ENCODE data around the gene FICD. TPM values are rescaled to one million over a fixed set of nuclear protein-coding genes. Genes with fewer than 3 reads are reported as not detected.
"Not testable (repeated sequence)": the region's sequence is repeated elsewhere in the genome, so short reads cannot be mapped to it uniquely, and the experiment has no call there.

The FICD gene
- total RNA-seq, 1 donor from 2014 or later: 11.0 TPM

DNA sequence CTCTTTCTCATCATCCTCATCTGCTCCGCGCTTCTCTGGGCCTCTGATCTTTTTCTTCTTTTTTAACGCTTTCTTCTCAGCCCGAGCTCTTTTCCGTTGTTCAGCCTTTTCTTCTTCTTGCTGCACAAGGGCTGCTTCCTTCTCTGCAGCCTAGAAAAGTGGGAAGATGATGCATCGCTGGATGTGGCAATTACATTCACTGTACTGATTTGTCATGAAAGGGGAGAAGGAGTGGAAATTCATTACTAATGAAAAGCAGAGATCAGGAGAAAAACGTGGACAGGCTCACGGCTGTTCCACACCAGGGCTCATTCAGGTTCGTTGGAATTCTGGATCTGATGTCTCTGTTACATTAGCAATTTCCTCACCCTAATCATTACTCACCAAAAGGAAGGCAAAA is 15.1 kb downstream of the FICD start:
- intact Hi-C loops (cut with micrococcal nuclease): no loop called here

GRCh38 chr12:108531929-108532848 is 17.1 kb downstream of the FICD start:
- intact Hi-C loops (cut with micrococcal nuclease): no loop called here

DNA sequence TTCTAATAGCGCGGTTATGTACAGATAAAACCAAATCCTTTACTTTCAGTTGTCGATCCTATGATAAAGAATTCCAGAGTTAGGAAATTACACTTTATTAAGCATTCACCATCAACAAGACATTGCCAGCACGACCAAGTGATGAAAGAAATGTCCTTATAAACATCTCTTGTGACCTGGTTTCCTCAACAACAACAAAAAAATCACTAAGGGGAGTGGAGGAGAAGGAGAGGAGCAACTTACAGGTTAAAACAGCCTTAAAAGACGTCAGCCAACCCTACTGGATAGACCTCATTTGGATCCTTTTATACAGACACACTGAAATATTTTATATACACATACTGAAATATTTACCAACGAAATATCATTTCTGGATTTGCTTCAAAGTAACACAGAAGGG is 23.1 kb downstream of the FICD start:
- intact Hi-C loops (cut with micrococcal nuclease): no loop called here

GRCh38 chr12:108538616-108539195 is 23.6 kb downstream of the FICD start:
- intact Hi-C loops (cut with micrococcal nuclease): no loop called here

DNA sequence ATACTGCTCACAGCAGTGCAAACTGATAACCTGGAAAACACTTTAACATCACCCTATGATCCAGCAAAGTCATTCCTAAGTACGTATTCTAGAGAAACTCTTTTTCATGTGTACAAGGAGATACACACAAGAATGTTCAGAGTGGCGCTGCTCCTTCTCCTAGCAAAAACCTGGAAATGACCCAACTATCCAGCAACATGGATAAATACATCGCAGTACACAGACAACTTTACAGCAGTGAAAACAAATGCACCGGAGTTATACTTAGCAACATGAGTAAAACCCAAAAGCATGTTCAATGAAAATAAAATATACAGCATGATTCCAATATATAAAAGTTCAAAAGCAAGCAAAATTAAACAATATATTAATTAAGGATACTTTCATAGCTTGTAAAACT is 27.2 kb downstream of the FICD start:
- intact Hi-C loops (cut with micrococcal nuclease): no loop called here

DNA sequence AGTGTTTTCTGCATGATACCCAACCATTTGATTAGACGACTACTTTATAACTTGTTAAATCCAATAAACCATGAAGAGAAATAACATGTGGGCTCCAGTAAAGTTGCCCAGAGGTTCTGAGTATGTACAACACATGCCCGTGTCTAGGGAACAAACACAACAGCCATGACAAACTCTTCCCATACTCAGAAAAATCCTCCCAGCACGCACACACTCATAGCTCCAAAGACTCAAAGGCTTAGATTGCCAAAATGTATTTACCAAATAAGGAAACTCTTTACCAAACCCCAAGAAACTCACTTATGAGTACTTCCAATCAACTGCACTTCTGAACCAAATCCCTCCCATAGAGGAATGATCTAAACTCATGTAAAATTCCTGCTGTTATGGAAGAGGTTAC is 28.6 kb downstream of the FICD start:
- intact Hi-C loops (cut with micrococcal nuclease): no loop called here

DNA sequence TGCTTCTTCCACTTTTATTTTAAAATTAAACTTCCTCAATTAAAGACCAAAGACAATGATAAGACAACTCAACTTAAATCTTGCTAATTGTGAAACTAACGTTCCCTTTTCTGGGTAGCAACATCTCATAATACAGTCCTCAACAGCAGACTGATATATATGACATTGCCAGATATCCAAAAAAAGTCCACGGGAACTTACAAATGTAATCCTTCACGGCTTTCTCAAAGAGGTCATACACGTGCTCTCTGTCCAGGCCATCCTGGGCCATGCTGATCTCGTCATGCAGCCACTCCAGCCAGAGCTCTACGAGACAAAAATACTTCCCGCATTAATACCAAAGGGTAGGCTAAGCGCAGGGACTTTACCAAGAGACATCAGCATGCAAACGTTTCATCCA is 32.6 kb downstream of the FICD start:
- intact Hi-C loops (cut with micrococcal nuclease): no loop called here

DNA sequence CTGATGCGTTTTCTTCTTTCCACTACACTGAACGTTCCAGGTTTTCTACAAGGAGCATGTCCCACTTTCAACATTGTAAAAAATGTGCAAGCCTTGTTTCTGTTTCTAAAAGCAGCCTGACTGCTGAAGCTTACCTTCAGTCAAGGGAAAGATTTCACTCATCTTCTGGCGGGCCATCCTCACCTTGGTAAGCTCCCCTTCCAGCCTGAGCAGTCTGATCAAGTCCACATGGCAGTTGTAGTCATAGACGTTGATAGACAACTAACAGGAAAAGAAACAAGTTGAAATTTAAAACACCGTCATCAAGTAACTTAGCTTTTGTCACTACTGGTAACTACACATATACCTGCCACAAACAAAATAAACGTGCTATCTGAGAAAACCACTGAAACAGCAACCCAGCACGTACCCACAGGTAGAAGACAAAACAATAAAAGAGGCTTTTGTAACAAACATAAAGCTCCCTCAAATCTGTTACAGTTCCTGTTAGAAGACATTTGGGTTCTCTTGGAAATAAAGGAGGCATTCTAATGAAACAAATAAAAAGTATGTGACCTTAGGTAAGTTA is 34.0 kb downstream of the FICD start:
- intact Hi-C loops (cut with micrococcal nuclease): no loop called here

GRCh38 chr12:108551535-108551934 is 36.5 kb downstream of the FICD start:
- intact Hi-C loops (cut with micrococcal nuclease): no loop called here

- intact Hi-C loops (cut with micrococcal nuclease): no loop called here
Observed at GRCh38 chr12:108553799-108554198, 38.7 kb downstream of the FICD start.

- intact Hi-C loops (cut with micrococcal nuclease): not testable (repeated sequence)
Observed at GRCh38 chr12:108555383-108555782, 40.3 kb downstream of the FICD start.

DNA sequence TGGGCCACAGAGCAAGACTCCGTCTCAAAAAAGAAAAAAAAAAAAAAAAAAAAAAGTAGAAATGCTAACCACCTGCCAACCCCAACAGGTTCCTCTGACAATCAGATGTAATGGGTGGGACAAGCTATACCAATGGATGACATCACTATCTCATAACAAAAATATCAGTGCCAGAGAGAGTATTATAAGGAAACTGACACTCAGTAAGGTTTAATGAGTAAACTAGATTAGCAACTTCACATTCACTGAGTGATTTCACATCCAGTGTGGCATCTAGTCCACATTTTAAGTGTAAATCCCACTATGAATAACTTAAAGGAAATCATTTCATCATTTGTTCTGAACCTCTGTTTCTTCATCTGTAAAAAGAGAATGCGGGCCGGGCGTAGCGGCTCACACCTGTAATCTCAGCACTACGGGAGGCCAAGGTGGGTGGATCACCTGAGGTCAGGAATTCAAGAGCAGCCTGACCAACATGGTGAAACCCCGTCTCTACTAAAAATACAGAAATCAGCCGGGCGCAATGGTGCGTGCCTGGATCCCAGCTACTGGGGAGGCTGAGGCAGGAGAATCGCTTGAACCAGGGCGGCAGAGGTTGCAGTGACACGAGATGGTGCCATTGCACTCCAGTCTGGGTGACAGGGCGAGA is 44.1 kb downstream of the FICD start:
- intact Hi-C loops (cut with micrococcal nuclease): no loop called here

- intact Hi-C loops (cut with micrococcal nuclease): loop anchor here (1.0 to 5.0 kb wide), 6 partner anchors 874 to 1602 kb away; partner anchors contain the start of genes FAM222A, KCTD10, MMAB and MTERF2
Observed at GRCh38 chr12:108559748-108560147, 44.7 kb downstream of the FICD start.

- intact Hi-C loops (cut with micrococcal nuclease): loop anchor here (1.0 to 5.0 kb wide), 6 partner anchors 875 to 1603 kb away; partner anchors contain the start of genes FAM222A, KCTD10, MMAB and MTERF2
Observed at GRCh38 chr12:108560321-108560721, 45.2 kb downstream of the FICD start.

- intact Hi-C loops (cut with micrococcal nuclease): loop anchor here (1.0 to 5.0 kb wide), 11 partner anchors 8 to 1604 kb away; partner anchors contain the start of genes FAM222A, FICD, KCTD10 and MMAB
Observed at GRCh38 chr12:108560752-108561719, 46.0 kb downstream of the FICD start, which contains the start of gene SART3. Gene SART3, minus strand, starts transcription at chr12:108561173. Its CDS starts 19 bp downstream, at chr12:108561154.

GRCh38 chr12:108561852-108562347 is 46.8 kb downstream of the FICD start:
- intact Hi-C loops (cut with micrococcal nuclease): loop anchor here (1.0 to 5.0 kb wide), 12 partner anchors 7 to 1605 kb away; partner anchors contain the start of genes CRY1, FAM222A, FICD and KCTD10

DNA sequence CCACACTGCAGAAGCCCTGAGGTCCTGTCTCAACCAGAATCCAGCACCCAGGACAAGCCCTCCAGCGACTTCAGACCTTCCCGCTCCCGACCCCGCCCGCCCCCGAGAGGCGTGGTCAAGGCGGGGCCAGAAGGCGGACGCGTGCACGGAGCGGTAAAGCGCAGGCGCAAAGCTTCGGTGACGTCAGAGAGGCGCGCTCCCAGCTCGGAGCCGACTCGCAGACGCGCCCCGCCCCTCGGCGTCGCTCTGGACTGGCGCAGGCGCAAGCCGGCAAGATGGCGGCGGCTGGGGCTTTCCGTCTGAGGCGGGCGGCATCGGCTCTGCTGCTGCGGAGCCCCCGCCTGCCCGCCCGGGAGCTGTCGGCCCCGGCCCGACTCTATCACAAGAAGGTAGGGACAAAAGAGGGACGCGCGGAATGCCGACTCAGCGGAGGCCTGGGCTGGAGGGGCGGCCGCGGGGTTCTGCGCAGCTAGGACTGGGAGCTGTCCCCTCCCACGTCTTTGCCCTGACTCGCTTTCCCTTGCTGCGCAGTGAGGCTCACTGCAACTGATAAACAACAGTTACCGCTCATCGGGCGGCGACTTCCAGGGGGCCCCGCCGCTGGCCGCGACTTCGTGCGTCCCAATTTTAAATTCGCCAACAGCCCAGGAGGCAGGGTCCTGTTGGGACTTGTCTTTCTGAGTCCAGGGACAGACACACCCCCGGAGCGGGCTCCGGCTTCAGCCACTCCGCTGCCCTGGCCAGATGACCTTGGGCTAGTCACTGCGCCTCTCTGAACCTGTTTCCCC is 47.5 kb downstream of the FICD start, which contains the start of gene ISCU:
ISCU (plus strand) TSS at position 249 of the 788 bp plus-strand sequence; CDS start at position 276, 27 bp downstream.
- intact Hi-C loops (cut with micrococcal nuclease): loop anchor here (1.0 to 5.0 kb wide), 17 partner anchors 56 to 1605 kb away; partner anchors contain the start of genes ALKBH2, CORO1C, CRY1 and FAM222A

DNA sequence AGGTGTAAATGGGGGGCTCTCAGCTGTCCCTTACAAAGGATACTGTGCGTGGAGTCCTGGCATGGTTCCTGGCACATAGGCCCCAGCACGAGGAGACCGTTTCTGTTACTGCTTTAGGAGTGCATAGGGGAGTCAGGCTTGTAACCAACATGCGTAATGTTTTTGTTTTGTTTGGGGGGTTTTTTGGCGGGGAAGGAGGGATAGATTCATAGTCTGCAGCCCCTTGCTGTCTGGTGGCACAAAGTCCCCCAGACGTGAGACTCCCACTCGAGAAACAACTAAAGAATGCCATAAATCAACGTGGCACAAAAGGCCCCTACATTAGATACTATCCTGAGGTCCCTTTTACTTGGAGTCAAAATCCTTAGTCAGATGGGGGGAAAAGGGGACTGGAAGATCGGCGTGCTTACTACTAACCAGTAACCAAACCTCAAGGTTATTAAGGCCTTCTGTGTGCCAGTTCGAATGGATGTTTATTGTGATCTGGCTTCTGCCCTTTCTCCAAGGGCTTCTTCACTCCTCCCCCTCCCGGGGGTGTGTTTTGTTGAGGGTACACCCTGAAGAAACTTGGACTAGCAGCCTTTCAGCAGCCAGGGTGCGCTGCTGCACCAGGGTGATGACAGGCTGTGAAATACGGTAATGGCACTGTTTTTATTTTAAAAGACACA is 48.2 kb downstream of the FICD start:
- intact Hi-C loops (cut with micrococcal nuclease): loop anchor here (1.0 to 5.0 kb wide), 16 partner anchors 55 to 1606 kb away; partner anchors contain the start of genes ALKBH2, CORO1C, CRY1 and FAM222A

All from T-helper 1 cell treated with Interleukin-12 subunit alpha and Interleukin-12 subunit beta and Interleukin-4 antibody, amounts not matched to agents 30 ng/mL and 1 ng/mL, for 36 hours (primary cell).